ENCODE measurements around the gene FBXL17.

The FBXL17 gene

GRCh38 chr5:107869438-107870115 lies 512.3 kb downstream of the FBXL17 start:
- peak; percentile 46 for DNase-seq (ENCODE audit: low read depth)
- no peak for TF ChIP-seq CTCF (conservative IDR thresholded peaks at IDR 0.05; ENCODE audit: low read depth, low read length)
- no peak overlapping the region for H3K4me3 ChIP-seq (ENCODE audit: low read length)

- no peak overlapping the region for H3K4me3 ChIP-seq (ENCODE audit: low read length)
- no peak for TF ChIP-seq CTCF (conservative IDR thresholded peaks at IDR 0.05; ENCODE audit: low read depth, low read length)
- DNase-seq (ENCODE audit: low read depth): no peak
These were observed 513.1 kb downstream of the FBXL17 start for GRCh38 chr5:107868650-107869409.

- no peak for DNase-seq (ENCODE audit: low read depth)
- H3K4me3 ChIP-seq (ENCODE audit: low read length): no peak overlapping the region
- no peak for TF ChIP-seq CTCF (conservative IDR thresholded peaks at IDR 0.05; ENCODE audit: low read depth, low read length)
These were observed 514.6 kb downstream of the FBXL17 start for GRCh38 chr5:107867266-107867665.

GRCh38 chr5:107864793-107865192 lies 517.1 kb downstream of the FBXL17 start:
- DNase-seq (ENCODE audit: low read depth): no peak

GRCh38 chr5:107863125-107863524 lies 518.8 kb downstream of the FBXL17 start:
- TF ChIP-seq CTCF (conservative IDR thresholded peaks at IDR 0.05; ENCODE audit: low read depth, low read length): no peak
- H3K4me3 ChIP-seq (ENCODE audit: low read length): no peak overlapping the region
- no peak for DNase-seq (ENCODE audit: low read depth)

More at GRCh38 chr5:107864793-107865192, 517.1 kb downstream of the FBXL17 start:
- no peak for TF ChIP-seq CTCF (conservative IDR thresholded peaks at IDR 0.05; ENCODE audit: low read depth, low read length)
- H3K4me3 ChIP-seq (ENCODE audit: low read length): no peak overlapping the region

- no peak for TF ChIP-seq CTCF (conservative IDR thresholded peaks at IDR 0.05; ENCODE audit: low read depth, low read length)
- no peak overlapping the region for H3K4me3 ChIP-seq (ENCODE audit: low read length)
- DNase-seq (ENCODE audit: low read depth): no peak
These were observed 520.3 kb downstream of the FBXL17 start for GRCh38 chr5:107861565-107861964.

- no peak overlapping the region for H3K4me3 ChIP-seq (ENCODE audit: low read length)
- DNase-seq (ENCODE audit: low read depth): no peak
- no peak for TF ChIP-seq CTCF (conservative IDR thresholded peaks at IDR 0.05; ENCODE audit: low read depth, low read length)
These were observed 521.9 kb downstream of the FBXL17 start for GRCh38 chr5:107860044-107860443.

Data from retinal pigment epithelial cell (primary cell).